ENCODE measurements around the gene GPR183.
A peak's percentile ranks its signal among the peaks of the same experiment; 100 is the strongest.

GPR183 gene

GRCh38 chr13:99290894-99291293 lies 16.3 kb downstream of the GPR183 start:
- DNase-seq: peak; percentile 54

- peak; percentile 43 for DNase-seq
These were observed 17.4 kb downstream of the GPR183 start for GRCh38 chr13:99289674-99290337.

GRCh38 chr13:99289271-99289670 lies 17.9 kb downstream of the GPR183 start:
- no peak for DNase-seq

- DNase-seq: no peak
These were observed 19.1 kb downstream of the GPR183 start for GRCh38 chr13:99288089-99288488.

GRCh38 chr13:99287551-99287950 lies 19.6 kb downstream of the GPR183 start:
- no peak for DNase-seq

GRCh38 chr13:99285432-99286182 lies 21.6 kb downstream of the GPR183 start:
- no peak for DNase-seq

GRCh38 chr13:99282264-99283231 lies 24.7 kb downstream of the GPR183 start:
- DNase-seq: peak; percentile 65

GRCh38 chr13:99281811-99282263 lies 25.4 kb downstream of the GPR183 start:
- DNase-seq: peak; percentile 72

GRCh38 chr13:99280166-99280565 lies 27.0 kb downstream of the GPR183 start:
- no peak for DNase-seq

- DNase-seq: no peak
These were observed 27.6 kb downstream of the GPR183 start for GRCh38 chr13:99279637-99280036.

GRCh38 chr13:99278843-99279242 lies 28.4 kb downstream of the GPR183 start:
- no peak for DNase-seq

GRCh38 chr13:99278200-99278599 lies 29.0 kb downstream of the GPR183 start:
- no peak for DNase-seq

- no peak for DNase-seq
These were observed 29.6 kb downstream of the GPR183 start for GRCh38 chr13:99277629-99278028.

- DNase-seq: no peak
These were observed 30.5 kb downstream of the GPR183 start for GRCh38 chr13:99276706-99277105.

- DNase-seq: peak; percentile 51
These were observed 32.1 kb downstream of the GPR183 start for GRCh38 chr13:99275093-99275469.

GRCh38 chr13:99273128-99273527 lies 34.1 kb downstream of the GPR183 start:
- DNase-seq: peak; percentile 51

GRCh38 chr13:99272481-99272880 lies 34.7 kb downstream of the GPR183 start:
- no peak for DNase-seq

GRCh38 chr13:99271249-99271648 lies 36.0 kb downstream of the GPR183 start:
- no peak for DNase-seq

- DNase-seq: no peak
These were observed 36.7 kb downstream of the GPR183 start for GRCh38 chr13:99270518-99270917.

GRCh38 chr13:99269627-99270241 lies 37.5 kb downstream of the GPR183 start:
- DNase-seq: peak; percentile 62

- no peak for DNase-seq
These were observed 38.4 kb downstream of the GPR183 start for GRCh38 chr13:99268822-99269221.

- DNase-seq: no peak
These were observed 39.3 kb downstream of the GPR183 start for GRCh38 chr13:99267927-99268326.

GRCh38 chr13:99266827-99267226 lies 40.4 kb downstream of the GPR183 start:
- no peak for DNase-seq
